Sigmoid colon (tissue), 7 donors: ENCODE results near the gene IL11. TPM values are rescaled to one million over a fixed set of nuclear protein-coding genes. Genes with fewer than 3 reads are reported as not detected.

Experiments used
- DNase-seq: peaks from one replicate; pipeline ENCODE4 v3.0.0-alpha.2; 2019
- H3K27ac ChIP-seq, 4 donors: fragments of 200-600 bp; sonication (generic); one replicate each; pipeline ENCODE4 v1.5.1; 2016 to 2019; ENCODE audit warnings: mild to moderate bottlenecking in 1 of 4
- H3K27me3 ChIP-seq, 3 donors: fragments of 200-600 bp; sonication (generic); one replicate each; pipeline ENCODE4 v1.5.1; 2019; ENCODE audit warnings: mild to moderate bottlenecking in 1 of 3
- H3K36me3 ChIP-seq, 4 donors: fragments of 200-600 bp; sonication (generic); one replicate each; pipeline ENCODE4 v1.5.1; 2016 to 2019
- H3K4me1 ChIP-seq, 4 donors: fragments of 200-600 bp; sonication (generic); one replicate each; pipeline ENCODE4 v1.5.1; 2017 to 2019
- H3K4me3 ChIP-seq, 4 donors: fragments of 200-600 bp; sonication (generic); one replicate each; pipeline ENCODE4 v1.5.1; 2017 to 2019; ENCODE audit warnings: mild to moderate bottlenecking in 2 of 4, moderate library complexity in 1 of 4
- H3K9me3 ChIP-seq, 4 donors: fragments of 200-600 bp in 3 of 4; sonication (generic) in 3 of 4; one replicate each; pipeline versions ENCODE4 v1.5.1 to v1.6.1; 2013 to 2019
- CTCF ChIP-seq, 4 experiments: fragments of 450-650 bp in 3 of 4; fragments of 200-600 bp in 1 of 4; IDR thresholded peaks; one replicate each; pipeline ENCODE4 v1.5.1; 2016 to 2019; ENCODE audit warnings: antibody characterized with exemption in 4 of 4, mild to moderate bottlenecking in 3 of 4, moderate library complexity in 2 of 4
- EP300 ChIP-seq, 4 donors: sonication (generic); formaldehyde crosslinking; IDR thresholded peaks; one replicate each; pipeline ENCODE4 v1.6.1; 2017; ENCODE audit warnings: antibody characterized with exemption in 4 of 4
- POLR2A ChIP-seq, 2 donors: fragments of 450-650 bp; IDR thresholded peaks; one replicate each; pipeline ENCODE4 v1.6.1; 2016; ENCODE audit warnings: antibody characterized with exemption in 2 of 2, mild to moderate bottlenecking in 2 of 2, moderate library complexity in 2 of 2
- POLR2AphosphoS5 ChIP-seq, 4 donors: sonication (generic); formaldehyde crosslinking; IDR thresholded peaks; one replicate each; pipeline ENCODE4 v1.6.1; 2017; ENCODE audit warnings: antibody characterized with exemption in 4 of 4
- whole genome bisulfite sequencing, 2 donors: extraction: QIAGEN DNeasy Blood & Tissue Kit; methylation state at CpG; one replicate each; pipeline ENCODE4 v1.1.7; 2013; 5-methylcytosine and 5-hydroxymethylcytosine counted together
- intact Hi-C: fragments of 100-400 bp; cut with DNase I; formaldehyde crosslinking; loops from one replicate; pipeline ENCODE4 v1.15.1; 2023
- polyA plus RNA-seq, 3 donors: library from polyadenylated mRNA; stranded (reverse); fragments of 200-250 nt; gene quantifications; one replicate each; pipeline ENCODE4 v1.2.3, GENCODE V29; 2013
- total RNA-seq, 4 donors: library from RNA; depleted of rRNA; stranded (reverse); fragments of >200 nt; gene quantifications; one replicate each; pipeline ENCODE4 v1.1.0, GENCODE V29; 2016
- donor health status: healthy with polysubstance abuse.
- donor health status: Bipolar disorder and iron deficiency.
- donor health status: healthy.

IL11 gene
- total and polyA plus RNA-seq, 7 donors, result 0.74 to 4.4 (median 0.81) TPM; not detected in 4

GRCh38 chr19:55322204-55322885 lies 47.9 kb downstream of the IL11 start:
- Histone ChIP-seq H3K36me3 (no peaks in the 10 kb centered on the region), H3K4me3 (no peak overlapping the region), H3K4me1 (peaks cover 0 to 5% (median 0%) of the 10 kb centered on the region in 4 donors), H3K27me3 (peaks cover 0 to 11% (median 6%) of the 10 kb centered on the region in 3 donors), H3K27ac (no peak overlapping the region), H3K9me3 (no peaks in the 10 kb centered on the region)
- no peak for DNase-seq
- intact Hi-C loops, result no loop called here
- WGBS, 2 donors, result 58 to 65% methylated on average over 12 of the region's 12 CpGs
- no peak for TF ChIP-seq EP300 (IDR thresholded peaks at IDR 0.05)

- Histone ChIP-seq H3K27me3 (peaks cover 0 to 11% (median 6%) of the 10 kb centered on the region in 3 donors), H3K4me3 (no peak overlapping the region), H3K4me1 (peaks cover 0 to 5% (median 0%) of the 10 kb centered on the region in 4 donors), H3K27ac (no peak overlapping the region), H3K36me3 (no peaks in the 10 kb centered on the region), H3K9me3 (no peaks in the 10 kb centered on the region)
- 55 to 70% methylated on average over 9 of the region's 9 CpGs for WGBS, 2 donors
- intact Hi-C loops, result no loop called here
- no peak for TF ChIP-seq EP300 (IDR thresholded peaks at IDR 0.05)
- no peak for TF ChIP-seq POLR2AphosphoS5 (IDR thresholded peaks at IDR 0.05)
- no peak for TF ChIP-seq CTCF (IDR thresholded peaks at IDR 0.05)
- no peak for TF ChIP-seq POLR2A (IDR thresholded peaks at IDR 0.05)
- no peak for DNase-seq
Measured at GRCh38 chr19:55321466-55322137, 48.7 kb downstream of the IL11 start.

GRCh38 chr19:55320844-55321419 lies 49.3 kb downstream of the IL11 start:
- no peaks in the 10 kb centered on the region for H3K9me3 ChIP-seq
- H3K36me3 ChIP-seq, result no peaks in the 10 kb centered on the region
- intact Hi-C loops, result no loop called here
- no peak for DNase-seq
- 91 to 94% methylated on average over 8 of the region's 8 CpGs for WGBS, 2 donors
- H3K4me1 ChIP-seq, result peaks cover 0 to 5% (median 0%) of the 10 kb centered on the region in 4 donors
- peaks cover 0 to 11% (median 6%) of the 10 kb centered on the region in 3 donors for H3K27me3 ChIP-seq
- TF ChIP-seq CTCF (IDR thresholded peaks at IDR 0.05) (no peak), POLR2A (IDR thresholded peaks at IDR 0.05) (no peak), POLR2AphosphoS5 (IDR thresholded peaks at IDR 0.05) (no peak), EP300 (IDR thresholded peaks at IDR 0.05) (no peak)
- H3K27ac ChIP-seq, result no peak overlapping the region
- H3K4me3 ChIP-seq, result no peak overlapping the region

GRCh38 chr19:55319785-55320184 lies 50.5 kb downstream of the IL11 start:
- no peak for DNase-seq
- Histone ChIP-seq H3K9me3 (no peaks in the 10 kb centered on the region), H3K27ac (no peak overlapping the region), H3K36me3 (no peaks in the 10 kb centered on the region), H3K4me3 (no peak overlapping the region), H3K27me3 (peaks cover 0 to 11% (median 6%) of the 10 kb centered on the region in 3 donors), H3K4me1 (peaks cover 0 to 5% (median 0%) of the 10 kb centered on the region in 4 donors)
- no peak for TF ChIP-seq POLR2AphosphoS5 (IDR thresholded peaks at IDR 0.05)
- no peak for TF ChIP-seq CTCF (IDR thresholded peaks at IDR 0.05)
- no peak for TF ChIP-seq EP300 (IDR thresholded peaks at IDR 0.05)
- no peak for TF ChIP-seq POLR2A (IDR thresholded peaks at IDR 0.05)
- 58 to 61% methylated on average over 21 of the region's 21 CpGs for WGBS, 2 donors
- intact Hi-C loops, result no loop called here

GRCh38 chr19:55316646-55317045 lies 53.6 kb downstream of the IL11 start:
- no peak overlapping the region for H3K4me3 ChIP-seq
- H3K9me3 ChIP-seq, result no peaks in the 10 kb centered on the region
- WGBS, 2 donors, result 89% methylated on average over 8 of the region's 8 CpGs
- intact Hi-C loops, result no loop called here
- no peak overlapping the region for H3K27ac ChIP-seq
- H3K36me3 ChIP-seq, result no peaks in the 10 kb centered on the region
- peaks cover 0 to 5% (median 0%) of the 10 kb centered on the region in 4 donors for H3K4me1 ChIP-seq
- TF ChIP-seq POLR2AphosphoS5 (IDR thresholded peaks at IDR 0.05) (no peak), CTCF (IDR thresholded peaks at IDR 0.05) (no peak), POLR2A (IDR thresholded peaks at IDR 0.05) (no peak), EP300 (IDR thresholded peaks at IDR 0.05) (no peak)
- no peak for DNase-seq
- H3K27me3 ChIP-seq, result peaks cover 0 to 11% (median 6%) of the 10 kb centered on the region in 3 donors
